ENCODE data around the gene SNPH. TPM values are rescaled to one million over a fixed set of nuclear protein-coding genes. Genes with fewer than 3 reads are reported as not detected.

Gene SNPH
- total and polyA plus RNA-seq, 9 donors = 1.5 to 6.8 (median 3.4) TPM

GRCh38 chr20:1287787-1288569 lies 21.9 kb downstream of the SNPH start:
- intact Hi-C loops (cut with DNase I) = no loop called here
- no peak overlapping the region for H3K27ac ChIP-seq
- 79 to 81% (median 81%) methylated on average over 11 of the region's 11 CpGs for WGBS, 3 donors

DNA sequence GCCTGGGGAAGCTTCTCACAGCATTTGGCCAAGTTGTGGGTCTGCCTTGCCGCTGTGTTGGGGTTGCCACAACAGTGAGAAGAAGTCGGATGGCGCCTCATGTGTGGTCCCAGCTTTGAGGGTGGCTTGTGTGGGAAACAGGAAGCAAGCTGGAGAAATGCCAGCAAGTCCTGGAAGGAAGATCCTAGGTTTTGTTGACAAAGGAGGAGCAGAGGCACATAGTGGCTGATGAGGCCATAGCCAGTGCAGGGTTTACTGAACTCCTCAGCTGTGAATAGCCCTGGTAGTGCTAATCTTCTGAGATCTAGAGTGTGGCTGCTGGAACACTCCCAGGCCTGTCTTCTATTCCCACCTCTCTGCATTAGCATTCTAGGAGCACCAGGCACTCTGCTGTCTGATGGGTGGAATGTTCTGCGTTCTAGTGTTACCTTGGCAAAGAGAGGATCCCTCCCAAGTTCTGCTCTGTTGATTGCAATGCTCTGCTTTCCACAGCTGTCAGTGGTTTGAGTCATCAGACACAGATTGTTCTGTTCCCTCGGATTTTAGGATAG lies 25.2 kb downstream of the SNPH start:
- H3K4me1 ChIP-seq (ENCODE audit: insufficient read depth) = no peaks in the 10 kb centered on the region
- 40 to 45% (median 40%) methylated on average over 5 of the region's 5 CpGs for WGBS, 3 donors
- no peak overlapping the region for H3K27ac ChIP-seq
- H3K27me3 ChIP-seq = no peaks in the 10 kb centered on the region
- H3K9me3 ChIP-seq = no peaks in the 10 kb centered on the region
- no peak for DNase-seq
- no peak overlapping the region for H3K4me3 ChIP-seq
- TF ChIP-seq, protein P1, sequence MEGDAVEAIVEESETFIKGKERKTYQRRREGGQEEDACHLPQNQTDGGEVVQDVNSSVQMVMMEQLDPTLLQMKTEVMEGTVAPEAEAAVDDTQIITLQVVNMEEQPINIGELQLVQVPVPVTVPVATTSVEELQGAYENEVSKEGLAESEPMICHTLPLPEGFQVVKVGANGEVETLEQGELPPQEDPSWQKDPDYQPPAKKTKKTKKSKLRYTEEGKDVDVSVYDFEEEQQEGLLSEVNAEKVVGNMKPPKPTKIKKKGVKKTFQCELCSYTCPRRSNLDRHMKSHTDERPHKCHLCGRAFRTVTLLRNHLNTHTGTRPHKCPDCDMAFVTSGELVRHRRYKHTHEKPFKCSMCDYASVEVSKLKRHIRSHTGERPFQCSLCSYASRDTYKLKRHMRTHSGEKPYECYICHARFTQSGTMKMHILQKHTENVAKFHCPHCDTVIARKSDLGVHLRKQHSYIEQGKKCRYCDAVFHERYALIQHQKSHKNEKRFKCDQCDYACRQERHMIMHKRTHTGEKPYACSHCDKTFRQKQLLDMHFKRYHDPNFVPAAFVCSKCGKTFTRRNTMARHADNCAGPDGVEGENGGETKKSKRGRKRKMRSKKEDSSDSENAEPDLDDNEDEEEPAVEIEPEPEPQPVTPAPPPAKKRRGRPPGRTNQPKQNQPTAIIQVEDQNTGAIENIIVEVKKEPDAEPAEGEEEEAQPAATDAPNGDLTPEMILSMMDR (IDR thresholded peaks at IDR 0.05) = no peak
- no peak for TF ChIP-seq POLR2A (IDR thresholded peaks at IDR 0.05)
- TF ChIP-seq EP300 (IDR thresholded peaks at IDR 0.05) = no peak
- intact Hi-C loops (cut with DNase I) = no loop called here
- H3K36me3 ChIP-seq = no peaks in the 10 kb centered on the region

More at GRCh38 chr20:1287787-1288569, 21.9 kb downstream of the SNPH start:
- no peak overlapping the region for H3K4me3 ChIP-seq
- no peaks in the 10 kb centered on the region for H3K9me3 ChIP-seq
- no peaks in the 10 kb centered on the region for H3K36me3 ChIP-seq
- H3K27me3 ChIP-seq = no peaks in the 10 kb centered on the region
- no peak for TF ChIP-seq POLR2A (IDR thresholded peaks at IDR 0.05)
- no peak for TF ChIP-seq EP300 (IDR thresholded peaks at IDR 0.05)
- TF ChIP-seq, protein P1 (IDR thresholded peaks at IDR 0.05) = no peak
- H3K4me1 ChIP-seq (ENCODE audit: insufficient read depth) = no peaks in the 10 kb centered on the region
- no peak for DNase-seq

DNA sequence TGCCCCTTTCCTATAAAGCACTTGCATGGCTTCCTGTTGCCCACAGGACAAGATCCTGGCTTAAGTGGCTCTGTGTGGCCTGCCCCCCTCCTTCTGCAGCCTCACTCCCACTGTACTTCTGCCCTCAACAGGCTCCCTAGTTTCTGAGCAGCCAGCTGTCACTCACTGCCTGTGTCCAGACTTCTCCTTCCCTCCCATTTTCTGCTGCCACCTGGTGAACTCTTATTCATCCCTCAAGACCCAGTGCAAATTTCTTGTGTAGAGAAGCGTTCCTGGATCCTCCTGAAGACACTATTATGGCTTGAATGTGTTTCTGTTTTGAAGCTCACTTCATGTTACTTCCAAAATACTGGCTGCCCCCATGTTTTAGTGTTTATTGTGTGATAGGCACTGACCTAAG lies 26.5 kb downstream of the SNPH start:
- H3K4me3 ChIP-seq = no peak overlapping the region
- no peaks in the 10 kb centered on the region for H3K9me3 ChIP-seq
- TF ChIP-seq POLR2A (IDR thresholded peaks at IDR 0.05) = no peak
- no peak for TF ChIP-seq EP300 (IDR thresholded peaks at IDR 0.05)
- TF ChIP-seq, protein P1 (IDR thresholded peaks at IDR 0.05) = no peak
- DNase-seq = no peak
- 84 to 91% (median 87%) methylated on average over 1 of the region's 1 CpG for WGBS, 3 donors
- no peaks in the 10 kb centered on the region for H3K27me3 ChIP-seq
- intact Hi-C loops (cut with DNase I) = no loop called here
- no peaks in the 10 kb centered on the region for H3K4me1 ChIP-seq (ENCODE audit: insufficient read depth)
- H3K36me3 ChIP-seq = no peaks in the 10 kb centered on the region
- H3K27ac ChIP-seq = no peak overlapping the region

GRCh38 chr20:1293641-1294379 lies 27.7 kb downstream of the SNPH start:
- Histone ChIP-seq H3K27me3 (no peaks in the 10 kb centered on the region), H3K27ac (no peak overlapping the region)
- 61 to 85% (median 65%) methylated on average over 6 of the region's 6 CpGs for WGBS, 3 donors

More at GRCh38 chr20:1293641-1294379, 27.7 kb downstream of the SNPH start:
- Histone ChIP-seq H3K9me3 (no peaks in the 10 kb centered on the region), H3K4me1 (ENCODE audit: insufficient read depth) (no peaks in the 10 kb centered on the region), H3K4me3 (no peak overlapping the region), H3K36me3 (no peaks in the 10 kb centered on the region)
- no peak for DNase-seq
- intact Hi-C loops (cut with DNase I) = no loop called here
- no peak for TF ChIP-seq EP300 (IDR thresholded peaks at IDR 0.05)
- TF ChIP-seq, protein P1 (IDR thresholded peaks at IDR 0.05) = no peak
- no peak for TF ChIP-seq POLR2A (IDR thresholded peaks at IDR 0.05)
